A673 (cell line): ENCODE results near the gene SDK1. TPM values are rescaled to one million over a fixed set of nuclear protein-coding genes. Genes with fewer than 3 reads are reported as not detected.
A peak's percentile ranks its signal among the peaks of the same experiment; 100 is the strongest.

Experiments
- BruUV-seq: library from RNA; stranded (reverse); fragments of 400-500 nt; replicated peaks from 2 replicates; lab custom pipeline; 2021; lab: Mats Ljungman, UMichigan
- CTCF ChIA-PET: fragments of 300-600 bp; sonication (Branson Sonifier 250); formaldehyde crosslinking; loops from one replicate; lab custom pipeline; 2022; ENCODE audit warnings: antibody characterized with exemption; lab: Charles Lee
- POLR2A ChIA-PET: fragments of 300-600 bp; sonication (Branson Sonifier 250); formaldehyde crosslinking; loops from one replicate; lab custom pipeline; 2022; ENCODE audit warnings: antibody characterized with exemption; ENCODE audit not compliant: low non-redundant PET; lab: Charles Lee
- DNase-seq: peaks from one replicate; pipeline ENCODE4 v3.0.0-alpha.2; 2015; ENCODE audit warnings: low spot score
- H3K27ac ChIP-seq: fragments of 200-600 bp; sonication (generic); 2 replicates; pipeline ENCODE4 v1.5.1; 2016; ENCODE audit warnings: mixed run types, low read depth, mild to moderate bottlenecking, mixed read lengths, antibody characterized with exemption, low read length; ENCODE audit not compliant: poor library complexity, severe bottlenecking
- H3K27me3 ChIP-seq: fragments of 200-600 bp; sonication (generic); replicated peaks from 2 replicates; pipeline ENCODE4 v1.6.1; 2017; ENCODE audit warnings: mixed run types, low read depth, mild to moderate bottlenecking, mixed read lengths, antibody characterized with exemption, low read length; ENCODE audit not compliant: insufficient read depth, poor library complexity
- H3K36me3 ChIP-seq: fragments of 200-600 bp; sonication (generic); 2 replicates; pipeline ENCODE4 v1.6.1; 2016; ENCODE audit warnings: mixed run types, mild to moderate bottlenecking, mixed read lengths, antibody characterized with exemption, low read length; ENCODE audit not compliant: insufficient read depth, poor library complexity, severe bottlenecking
- H3K4me1 ChIP-seq: fragments of 200-600 bp; sonication (generic); 2 replicates; pipeline ENCODE4 v1.6.1; 2017; ENCODE audit warnings: mixed run types, mild to moderate bottlenecking, mixed read lengths, antibody characterized with exemption, low read length; ENCODE audit not compliant: insufficient read depth, poor library complexity, severe bottlenecking
- H3K4me3 ChIP-seq: fragments of 200-600 bp; sonication (generic); 2 replicates; pipeline ENCODE4 v1.5.1; 2016; ENCODE audit warnings: low read depth, mixed run types, mild to moderate bottlenecking, mixed read lengths, low read length; ENCODE audit not compliant: poor library complexity, severe bottlenecking
- H3K9me3 ChIP-seq: fragments of 200-600 bp; sonication (generic); 2 replicates; pipeline ENCODE4 v1.6.1; 2016; ENCODE audit warnings: mixed run types, low read depth, mild to moderate bottlenecking, mixed read lengths, antibody characterized with exemption, low read length; ENCODE audit not compliant: poor library complexity, severe bottlenecking
- CTCF ChIP-seq: fragments of 300-800, 200-600 bp; sonication (generic); conservative IDR thresholded peaks from 2 replicates; pipeline ENCODE4 v1.5.1; 2017; ENCODE audit warnings: low read depth, mild to moderate bottlenecking, antibody characterized with exemption, low read length, moderate library complexity, mixed read lengths
- EZH2 ChIP-seq: fragments of 200-600 bp; sonication (generic); IDR thresholded peaks from 2 replicates; pipeline ENCODE4 v1.6.1; 2017; ENCODE audit warnings: borderline replicate concordance, low read depth, mild to moderate bottlenecking, mixed read lengths, antibody characterized with exemption, low read length; ENCODE audit not compliant: poor library complexity, severe bottlenecking
- intact Hi-C: fragments of 100-400 bp; cut with micrococcal nuclease; formaldehyde crosslinking; loops from one replicate; pipeline ENCODE4 v1.10.0; 2022; ENCODE audit not compliant: unreplicated experiment
- total RNA-seq: library from RNA; stranded (reverse); gene quantifications from 2 replicates; pipeline ENCODE4 v1.2.3, GENCODE V29; 2021

The SDK1 gene
- total RNA-seq, 1 experiment from 2014 or later: 14.7 TPM

GRCh38 chr7:3722396-3722922 is 421.4 kb downstream of the SDK1 start:
- H3K36me3 ChIP-seq: no peaks in the 10 kb centered on the region
- H3K9me3 ChIP-seq: no peaks in the 10 kb centered on the region
- no peak for TF ChIP-seq EZH2
- TF ChIP-seq CTCF: peak; percentile 57
- BruUV-seq: no TSS peak
- H3K4me1 ChIP-seq: peaks cover 9% of the 10 kb centered on the region
- no peaks in the 10 kb centered on the region for H3K27me3 ChIP-seq
- H3K4me3 ChIP-seq: peak overlapping the region; percentile 8
- H3K27ac ChIP-seq: no peak overlapping the region
- intact Hi-C loops: no loop called here
- DNase-seq: peak; percentile 85
- CTCF ChIA-PET: interaction anchor here (0.5 kb wide), 1 partner anchor 829 kb away, joined by 4 read pairs; no protein-coding TSS in a partner anchor
- POLR2A ChIA-PET: no interaction called here

- Histone ChIP-seq H3K27ac (no peak overlapping the region), H3K4me3 (no peak overlapping the region), H3K27me3 (no peaks in the 10 kb centered on the region), H3K4me1 (peaks cover 9% of the 10 kb centered on the region), H3K36me3 (no peaks in the 10 kb centered on the region), H3K9me3 (no peaks in the 10 kb centered on the region)
- no peak for TF ChIP-seq CTCF
- no peak for TF ChIP-seq EZH2
- no peak for DNase-seq
- BruUV-seq: no TSS peak
- POLR2A ChIA-PET: no interaction called here
- intact Hi-C loops: no loop called here
- CTCF ChIA-PET: no interaction called here
Observed at GRCh38 chr7:3725155-3726059, 424.4 kb downstream of the SDK1 start.

- POLR2A ChIA-PET: no interaction called here
- TF ChIP-seq CTCF: no peak
- no peak for TF ChIP-seq EZH2
- CTCF ChIA-PET: no interaction called here
Observed at GRCh38 chr7:3730276-3730675, 429.2 kb downstream of the SDK1 start.

More at GRCh38 chr7:3730276-3730675, 429.2 kb downstream of the SDK1 start:
- no peak overlapping the region for H3K4me3 ChIP-seq
- DNase-seq: no peak
- intact Hi-C loops: no loop called here
- H3K36me3 ChIP-seq: no peaks in the 10 kb centered on the region
- peaks cover 3% of the 10 kb centered on the region for H3K4me1 ChIP-seq
- H3K9me3 ChIP-seq: no peaks in the 10 kb centered on the region
- H3K27me3 ChIP-seq: no peaks in the 10 kb centered on the region
- BruUV-seq: no TSS peak
- H3K27ac ChIP-seq: no peak overlapping the region
